Karpas-422 (cell line): ENCODE data around the gene LAPTM5. TPM values are rescaled to one million over a fixed set of nuclear protein-coding genes. Genes with fewer than 3 reads are reported as not detected.
A peak's percentile ranks its signal among the peaks of the same experiment; 100 is the strongest.

Source experiments
- DNase-seq: peaks from one replicate; pipeline ENCODE4 v3.0.0-alpha.2; 2015
- H2AFZ ChIP-seq: fragments of 200-600 bp; sonication (generic); 2 replicates; pipeline ENCODE4 v1.6.1; 2014; ENCODE audit warnings: antibody characterized with exemption, low read length, mixed read lengths
- H3K27ac ChIP-seq: fragments of 200-600 bp; sonication (generic); 2 replicates; pipeline ENCODE4 v1.5.1; 2014; ENCODE audit warnings: mild to moderate bottlenecking, low read length, moderate library complexity
- H3K27me3 ChIP-seq: fragments of 200-600 bp; sonication (generic); 2 replicates; pipeline ENCODE4 v1.6.1; 2014; ENCODE audit warnings: low read length, mixed read lengths
- H3K36me3 ChIP-seq: fragments of 200-600 bp; sonication (generic); 2 replicates; pipeline ENCODE4 v1.6.1; 2014; ENCODE audit warnings: low read length, mixed read lengths; ENCODE audit not compliant: insufficient read depth
- H3K4me1 ChIP-seq: fragments of 200-600 bp; sonication (generic); 2 replicates; pipeline ENCODE4 v1.6.1; 2014; ENCODE audit warnings: mild to moderate bottlenecking, low read length, mixed read lengths
- H3K4me2 ChIP-seq: fragments of 200-600 bp; sonication (generic); 2 replicates; pipeline ENCODE4 v1.6.1; 2014; ENCODE audit warnings: low read length, low read depth, mild to moderate bottlenecking; ENCODE audit not compliant: poor library complexity, severe bottlenecking
- H3K4me3 ChIP-seq: fragments of 200-600 bp; sonication (generic); 2 replicates; pipeline ENCODE4 v1.5.1; 2014; ENCODE audit warnings: mild to moderate bottlenecking, antibody characterized with exemption, low read length, mixed read lengths
- H3K79me2 ChIP-seq: fragments of 200-600 bp; sonication (generic); 2 replicates; pipeline ENCODE4 v1.6.1; 2014; ENCODE audit warnings: mild to moderate bottlenecking, low read length, mixed read lengths
- H3K9ac ChIP-seq: fragments of 200-600 bp; sonication (generic); 2 replicates; pipeline ENCODE4 v1.6.0; 2014; ENCODE audit warnings: low read length
- H3K9me2 ChIP-seq: fragments of 200-600 bp; sonication (generic), shearing (Covaris generic); replicated peaks from 2 replicates; pipeline ENCODE4 v1.6.0; 2014; ENCODE audit warnings: mild to moderate bottlenecking, low read length, moderate library complexity; ENCODE audit not compliant: insufficient read depth
- H3K9me3 ChIP-seq: fragments of 300-700, 200-600 bp; sonication (generic); 2 replicates; pipeline ENCODE4 v1.6.1; 2014; ENCODE audit warnings: low read length, mixed read lengths
- H4K20me1 ChIP-seq: fragments of 200-600 bp; sonication (generic); 2 replicates; pipeline ENCODE4 v1.6.1; 2014; ENCODE audit warnings: mild to moderate bottlenecking, antibody characterized with exemption, low read length, low read depth; ENCODE audit not compliant: insufficient read depth
- total RNA-seq: library from RNA; depleted of rRNA; stranded (reverse); fragments of >200 nt; shearing (Covaris generic); gene quantifications from 2 replicates; pipeline ENCODE4 v1.2.3, GENCODE V29; 2014; ENCODE audit warnings: low replicate concordance

LAPTM5 gene
- total RNA-seq, 1 experiment from 2014 or later: 184 TPM

- no peak overlapping the region for H3K9ac ChIP-seq
- H3K36me3 ChIP-seq: no peaks in the 10 kb centered on the region
- no peak overlapping the region for H3K4me2 ChIP-seq
- H3K9me3 ChIP-seq: peaks cover 14% of the 10 kb centered on the region; the same call in 1 of the 2 replicates
- H3K9me2 ChIP-seq: no peaks in the 10 kb centered on the region
- peaks cover under 1% of the 10 kb centered on the region; the same call in 1 of the 2 replicates for H4K20me1 ChIP-seq
- no peak overlapping the region for H3K4me3 ChIP-seq
- DNase-seq: no peak
- no peak overlapping the region for H3K27ac ChIP-seq
- H2AFZ ChIP-seq: no peak overlapping the region
- H3K27me3 ChIP-seq: no peaks in the 10 kb centered on the region
- no peaks in the 10 kb centered on the region for H3K79me2 ChIP-seq
- peaks cover 10% of the 10 kb centered on the region for H3K4me1 ChIP-seq
Observed at GRCh38 chr1:30714536-30715090, 43.0 kb downstream of the LAPTM5 start.

- no peaks in the 10 kb centered on the region for H4K20me1 ChIP-seq
- peaks cover 4% of the 10 kb centered on the region for H3K4me1 ChIP-seq
Observed at GRCh38 chr1:30714025-30714424, 43.5 kb downstream of the LAPTM5 start.

DNA sequence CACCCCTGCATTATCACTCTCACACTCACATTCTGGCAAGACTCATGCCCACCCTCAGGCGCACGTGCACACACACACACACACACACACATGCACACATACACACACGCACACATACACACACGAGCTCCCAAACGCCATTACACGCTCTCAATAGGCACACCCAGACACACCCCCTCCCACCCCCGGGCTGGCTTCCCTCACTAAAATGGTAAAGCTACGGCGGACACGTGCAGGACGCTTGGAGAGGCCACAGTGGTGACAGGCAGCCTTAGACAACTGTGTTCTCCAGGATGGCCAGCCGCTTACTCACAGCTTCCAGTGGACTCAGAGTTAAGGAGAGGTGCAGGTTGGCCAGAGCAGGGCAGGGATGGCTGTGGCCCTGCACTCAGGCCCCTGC, 44.3 kb downstream of the LAPTM5 start:
- H3K4me3 ChIP-seq: no peak overlapping the region
- no peak overlapping the region for H3K4me2 ChIP-seq
- no peak overlapping the region for H3K27ac ChIP-seq
- peaks cover 14% of the 10 kb centered on the region; the same call in 1 of the 2 replicates for H3K9me3 ChIP-seq
- H3K9ac ChIP-seq: no peak overlapping the region
- DNase-seq: no peak
- no peaks in the 10 kb centered on the region for H3K9me2 ChIP-seq
- no peak overlapping the region for H2AFZ ChIP-seq
- no peaks in the 10 kb centered on the region for H3K27me3 ChIP-seq
- no peaks in the 10 kb centered on the region for H4K20me1 ChIP-seq
- H3K36me3 ChIP-seq: no peaks in the 10 kb centered on the region
- no peaks in the 10 kb centered on the region for H3K4me1 ChIP-seq
- H3K79me2 ChIP-seq: no peaks in the 10 kb centered on the region

More at GRCh38 chr1:30714025-30714424, 43.5 kb downstream of the LAPTM5 start:
- Histone ChIP-seq H3K4me3 (no peak overlapping the region), H3K9ac (no peak overlapping the region), H3K9me2 (no peaks in the 10 kb centered on the region), H3K36me3 (no peaks in the 10 kb centered on the region), H3K27me3 (no peaks in the 10 kb centered on the region), H3K9me3 (peaks cover 14% of the 10 kb centered on the region; the same call in 1 of the 2 replicates), H2AFZ (no peak overlapping the region), H3K4me2 (no peak overlapping the region), H3K79me2 (no peaks in the 10 kb centered on the region), H3K27ac (no peak overlapping the region)
- DNase-seq: no peak

DNA sequence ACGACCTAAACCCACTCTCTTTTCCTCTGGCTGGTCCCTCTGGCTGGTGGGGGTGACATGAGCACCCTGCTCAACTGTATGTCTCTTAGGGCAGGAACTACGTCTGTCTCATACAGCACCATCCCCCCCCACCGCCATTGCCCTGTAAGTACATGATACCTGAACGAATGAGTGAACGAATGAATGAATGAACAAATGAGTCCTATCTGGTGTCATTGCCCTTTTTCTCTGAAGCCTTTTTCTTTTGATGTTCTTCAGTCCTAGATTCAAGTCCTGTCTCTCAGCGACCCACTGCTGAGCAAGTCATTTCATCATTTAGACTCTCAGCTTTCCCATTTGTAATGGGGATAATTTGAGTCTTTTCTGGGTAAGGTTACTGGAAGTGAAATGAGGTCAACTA, 45.0 kb downstream of the LAPTM5 start:
- no peak overlapping the region for H3K4me3 ChIP-seq
- no peak overlapping the region for H3K4me2 ChIP-seq
- no peaks in the 10 kb centered on the region for H3K27me3 ChIP-seq
- H3K36me3 ChIP-seq: no peaks in the 10 kb centered on the region
- H3K27ac ChIP-seq: no peak overlapping the region
- no peak for DNase-seq
- no peaks in the 10 kb centered on the region for H3K79me2 ChIP-seq
- peaks cover 14% of the 10 kb centered on the region; the same call in 1 of the 2 replicates for H3K9me3 ChIP-seq
- H3K9me2 ChIP-seq: no peaks in the 10 kb centered on the region
- no peak overlapping the region for H2AFZ ChIP-seq
- no peaks in the 10 kb centered on the region for H4K20me1 ChIP-seq
- peaks cover 5% of the 10 kb centered on the region for H3K4me1 ChIP-seq
- H3K9ac ChIP-seq: no peak overlapping the region

- Histone ChIP-seq H3K9me2 (no peaks in the 10 kb centered on the region), H3K4me3 (no peak overlapping the region), H3K27ac (no peak overlapping the region), H3K9me3 (peaks cover 1% of the 10 kb centered on the region; the same call in 1 of the 2 replicates), H3K9ac (no peak overlapping the region), H4K20me1 (no peaks in the 10 kb centered on the region), H3K4me1 (peaks cover 24% of the 10 kb centered on the region), H3K79me2 (no peaks in the 10 kb centered on the region), H3K4me2 (no peak overlapping the region), H3K36me3 (no peaks in the 10 kb centered on the region), H3K27me3 (no peaks in the 10 kb centered on the region), H2AFZ (no peak overlapping the region)
- DNase-seq: no peak
Observed at GRCh38 chr1:30710407-30710806, 47.2 kb downstream of the LAPTM5 start.

- Histone ChIP-seq H3K4me2 (no peak overlapping the region), H2AFZ (no peak overlapping the region), H3K27ac (no peak overlapping the region), H4K20me1 (no peaks in the 10 kb centered on the region), H3K9me2 (no peaks in the 10 kb centered on the region), H3K9ac (no peak overlapping the region), H3K4me3 (no peak overlapping the region), H3K9me3 (no peaks in the 10 kb centered on the region), H3K36me3 (no peaks in the 10 kb centered on the region), H3K27me3 (no peaks in the 10 kb centered on the region), H3K79me2 (no peaks in the 10 kb centered on the region), H3K4me1 (peaks cover 25% of the 10 kb centered on the region)
- no peak for DNase-seq
Observed at GRCh38 chr1:30708361-30708728, 49.2 kb downstream of the LAPTM5 start.

GRCh38 chr1:30707412-30708360, 49.9 kb downstream of the LAPTM5 start:
- peak; percentile 93 for DNase-seq
- H2AFZ ChIP-seq: no peak overlapping the region
- H4K20me1 ChIP-seq: no peaks in the 10 kb centered on the region

GRCh38 chr1:30706528-30706927, 51.0 kb downstream of the LAPTM5 start:
- no peaks in the 10 kb centered on the region for H3K9me2 ChIP-seq
- H3K79me2 ChIP-seq: no peaks in the 10 kb centered on the region
- H3K36me3 ChIP-seq: no peaks in the 10 kb centered on the region
- H3K4me1 ChIP-seq: peaks cover 26% of the 10 kb centered on the region
- H3K4me3 ChIP-seq: no peak overlapping the region
- H3K9ac ChIP-seq: no peak overlapping the region
- H3K4me2 ChIP-seq: peak overlapping the region; percentile 13
- no peak for DNase-seq
- H3K9me3 ChIP-seq: no peaks in the 10 kb centered on the region
- no peaks in the 10 kb centered on the region for H3K27me3 ChIP-seq
- no peak overlapping the region for H3K27ac ChIP-seq
- H4K20me1 ChIP-seq: no peaks in the 10 kb centered on the region
- H2AFZ ChIP-seq: no peak overlapping the region

More at GRCh38 chr1:30707412-30708360, 49.9 kb downstream of the LAPTM5 start:
- H3K9me3 ChIP-seq: no peaks in the 10 kb centered on the region
- H3K9ac ChIP-seq: 0 out of 2 replicates have a peak overlapping the region, but pooled peaks have one; percentile 6
- H3K36me3 ChIP-seq: no peaks in the 10 kb centered on the region
- H3K4me1 ChIP-seq: peaks cover 25% of the 10 kb centered on the region
- no peaks in the 10 kb centered on the region for H3K9me2 ChIP-seq
- H3K4me2 ChIP-seq: peak overlapping the region; percentile 49
- peak overlapping the region; percentile 20; the same call in 1 of the 2 replicates for H3K4me3 ChIP-seq
- no peak overlapping the region for H3K27ac ChIP-seq
- H3K27me3 ChIP-seq: no peaks in the 10 kb centered on the region
- no peaks in the 10 kb centered on the region for H3K79me2 ChIP-seq
